ENCODE data around the gene KRTAP5-6.

Gene KRTAP5-6

GRCh38 chr11:1699771-1700170, 2.8 kb downstream of the KRTAP5-6 start:
- Mint-ChIP-seq H3K9me3 (peaks cover 17% of the 10 kb centered on the region), H3K27ac (no peak overlapping the region), H3K36me3 (ENCODE audit: low read depth) (no peaks in the 10 kb centered on the region), H3K4me1 (ENCODE audit: low read depth) (peaks cover 4% of the 10 kb centered on the region), H3K4me3 (no peak overlapping the region), H3K27me3 (ENCODE audit: low read depth) (peaks cover 10% of the 10 kb centered on the region)

DNA sequence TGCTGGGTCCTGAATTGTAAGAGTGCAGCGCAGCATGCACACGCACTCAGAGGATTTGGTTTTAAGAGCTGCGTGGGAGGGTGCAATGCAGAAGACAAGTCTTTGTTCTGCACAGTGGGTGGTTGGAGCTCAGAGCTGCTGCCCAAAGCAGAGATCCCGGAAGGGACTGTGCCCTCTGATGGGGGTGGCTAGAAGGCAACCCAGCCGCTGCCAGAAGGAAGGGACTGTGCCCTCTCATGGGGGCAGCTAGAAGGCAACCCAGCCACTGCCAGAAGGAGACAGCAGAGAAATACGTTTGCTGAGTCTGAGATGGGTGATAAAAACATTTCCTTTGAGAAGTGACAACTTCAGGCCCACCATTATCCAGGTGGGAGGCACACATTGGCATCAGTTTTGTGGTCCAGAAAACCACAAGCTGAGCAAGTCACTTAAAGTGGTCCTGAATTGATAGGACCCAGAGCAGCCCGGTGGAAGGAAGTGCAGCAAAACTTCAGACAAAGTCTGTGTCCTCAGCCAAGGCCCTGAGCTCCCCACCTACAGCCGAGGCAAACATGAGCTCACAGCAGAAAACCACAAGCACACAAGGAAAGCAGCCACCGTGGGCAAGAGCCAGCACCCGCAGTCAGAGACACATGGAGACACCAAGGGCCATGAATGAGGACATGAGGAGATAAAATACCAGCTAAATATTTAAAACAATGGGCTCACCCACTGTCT, 4.3 kb downstream of the KRTAP5-6 start:
- Mint-ChIP-seq H3K4me3 (no peak overlapping the region), H3K27me3 (ENCODE audit: low read depth) (peaks cover 4% of the 10 kb centered on the region), H3K4me1 (ENCODE audit: low read depth) (peaks cover 4% of the 10 kb centered on the region), H3K27ac (no peak overlapping the region), H3K9me3 (peaks cover 17% of the 10 kb centered on the region), H3K36me3 (ENCODE audit: low read depth) (no peaks in the 10 kb centered on the region)

DNA sequence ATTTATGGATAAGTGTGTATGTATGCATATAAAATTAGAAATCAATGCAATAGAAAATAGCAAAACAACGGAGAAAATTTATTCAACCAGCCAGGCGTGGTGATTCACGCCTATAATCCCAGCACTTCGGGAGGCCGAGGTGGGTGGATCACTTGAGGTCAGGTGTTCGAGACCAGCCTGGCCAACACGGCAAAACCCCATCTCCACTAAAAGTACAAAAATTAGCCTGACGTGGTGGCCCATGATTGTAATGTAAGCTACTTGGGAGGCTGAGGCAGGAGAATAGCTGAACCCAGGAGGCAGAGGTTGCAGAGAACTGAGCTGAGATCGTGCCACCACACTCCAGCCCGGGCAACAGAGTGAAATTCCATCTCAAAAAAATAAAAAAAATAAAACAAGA, 5.5 kb downstream of the KRTAP5-6 start:
- no peak overlapping the region for H3K4me3 Mint-ChIP-seq
- H3K4me1 Mint-ChIP-seq (ENCODE audit: low read depth): peaks cover 4% of the 10 kb centered on the region
- peaks cover 17% of the 10 kb centered on the region for H3K9me3 Mint-ChIP-seq
- no peak overlapping the region for H3K27ac Mint-ChIP-seq
- H3K27me3 Mint-ChIP-seq (ENCODE audit: low read depth): no peaks in the 10 kb centered on the region
- H3K36me3 Mint-ChIP-seq (ENCODE audit: low read depth): no peaks in the 10 kb centered on the region

- Mint-ChIP-seq H3K4me3 (no peak overlapping the region), H3K27me3 (ENCODE audit: low read depth) (no peaks in the 10 kb centered on the region), H3K27ac (no peak overlapping the region), H3K4me1 (ENCODE audit: low read depth) (peaks cover 4% of the 10 kb centered on the region), H3K9me3 (peaks cover 16% of the 10 kb centered on the region), H3K36me3 (ENCODE audit: low read depth) (no peaks in the 10 kb centered on the region)
Measured at GRCh38 chr11:1703146-1703545, 6.2 kb downstream of the KRTAP5-6 start.

GRCh38 chr11:1705126-1706052, 8.4 kb downstream of the KRTAP5-6 start:
- Mint-ChIP-seq H3K4me3 (no peak overlapping the region), H3K36me3 (ENCODE audit: low read depth) (no peaks in the 10 kb centered on the region), H3K9me3 (peaks cover 13% of the 10 kb centered on the region), H3K4me1 (ENCODE audit: low read depth) (peaks cover 3% of the 10 kb centered on the region), H3K27ac (no peak overlapping the region), H3K27me3 (ENCODE audit: low read depth) (peaks cover 6% of the 10 kb centered on the region)

DNA sequence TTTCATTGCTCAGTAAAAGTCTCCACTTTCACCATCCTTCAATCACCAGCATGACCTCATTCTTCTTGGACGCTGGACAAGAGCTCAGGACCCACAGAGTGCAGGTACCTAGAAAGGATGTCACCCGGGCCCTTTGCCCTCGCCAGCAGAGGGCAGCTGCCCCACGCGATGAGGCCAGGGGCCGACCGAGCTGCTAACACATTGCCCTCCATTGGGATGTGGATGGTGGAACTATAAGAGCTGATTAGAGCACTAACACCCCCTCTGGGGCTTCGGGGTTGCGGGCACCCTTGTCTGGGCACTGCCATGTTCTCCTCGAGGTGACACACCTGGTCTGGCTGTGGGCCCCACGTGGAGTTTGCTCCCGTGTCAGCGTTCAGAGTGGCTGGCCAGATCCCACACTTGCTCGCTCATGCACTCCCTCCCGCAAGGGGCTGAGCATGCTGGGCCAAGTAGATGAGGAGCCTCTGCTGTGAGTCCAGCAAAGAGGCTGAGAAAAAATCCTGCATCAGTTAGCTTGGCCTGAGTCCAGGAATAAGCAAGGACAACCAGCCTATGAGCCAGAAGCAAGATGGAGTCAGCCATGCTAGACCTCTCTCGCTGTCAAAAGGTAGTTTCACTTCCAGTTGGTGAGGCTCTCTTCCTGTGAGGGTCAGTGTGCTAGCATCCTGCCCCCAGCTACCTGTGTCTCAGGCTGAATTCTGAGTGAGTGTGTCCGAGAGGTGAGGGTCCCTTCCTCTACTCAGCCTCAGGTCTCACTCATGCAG, 9.8 kb downstream of the KRTAP5-6 start:
- Mint-ChIP-seq H3K27ac (no peak overlapping the region), H3K36me3 (ENCODE audit: low read depth) (no peaks in the 10 kb centered on the region)

DNA sequence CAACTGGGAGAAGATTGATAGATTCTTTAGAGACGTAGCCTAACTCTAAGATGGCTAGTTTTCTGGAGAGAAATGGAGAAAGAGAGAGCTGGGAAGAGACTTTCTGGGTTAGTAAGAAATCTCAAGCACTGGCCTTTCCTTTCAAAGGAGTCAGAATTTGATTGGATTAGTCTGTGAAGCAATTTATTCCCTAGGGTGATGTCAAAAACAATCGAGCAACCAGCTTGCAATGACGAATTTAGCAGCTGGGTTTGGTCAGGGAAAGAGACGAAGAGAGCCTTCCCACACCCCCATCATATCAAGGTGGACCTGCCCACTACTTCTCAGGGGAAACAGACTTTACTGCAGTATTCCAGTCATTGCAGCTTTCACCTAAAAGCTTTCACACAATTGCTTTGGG, 10.8 kb downstream of the KRTAP5-6 start:
- H3K9me3 Mint-ChIP-seq: no peaks in the 10 kb centered on the region
- H3K4me3 Mint-ChIP-seq: no peak overlapping the region
- peaks cover 17% of the 10 kb centered on the region for H3K27me3 Mint-ChIP-seq (ENCODE audit: low read depth)

More for the DNA sequence above, 9.8 kb downstream of the KRTAP5-6 start:
- no peaks in the 10 kb centered on the region for H3K4me1 Mint-ChIP-seq (ENCODE audit: low read depth)
- peaks cover 5% of the 10 kb centered on the region for H3K9me3 Mint-ChIP-seq
- no peak overlapping the region for H3K4me3 Mint-ChIP-seq
- H3K27me3 Mint-ChIP-seq (ENCODE audit: low read depth): peaks cover 15% of the 10 kb centered on the region

GRCh38 chr11:1708716-1709115, 11.7 kb downstream of the KRTAP5-6 start:
- no peaks in the 10 kb centered on the region for H3K9me3 Mint-ChIP-seq
- peaks cover 21% of the 10 kb centered on the region for H3K27me3 Mint-ChIP-seq (ENCODE audit: low read depth)
- H3K4me3 Mint-ChIP-seq: no peak overlapping the region
- no peaks in the 10 kb centered on the region for H3K36me3 Mint-ChIP-seq (ENCODE audit: low read depth)
- no peak overlapping the region for H3K27ac Mint-ChIP-seq
- no peaks in the 10 kb centered on the region for H3K4me1 Mint-ChIP-seq (ENCODE audit: low read depth)

More for the DNA sequence above, 10.8 kb downstream of the KRTAP5-6 start:
- H3K27ac Mint-ChIP-seq: no peak overlapping the region
- no peaks in the 10 kb centered on the region for H3K4me1 Mint-ChIP-seq (ENCODE audit: low read depth)
- no peaks in the 10 kb centered on the region for H3K36me3 Mint-ChIP-seq (ENCODE audit: low read depth)

- H3K36me3 Mint-ChIP-seq (ENCODE audit: low read depth): no peaks in the 10 kb centered on the region
- no peaks in the 10 kb centered on the region for H3K9me3 Mint-ChIP-seq
- no peak overlapping the region for H3K4me3 Mint-ChIP-seq
- peaks cover 18% of the 10 kb centered on the region for H3K27me3 Mint-ChIP-seq (ENCODE audit: low read depth)
- H3K4me1 Mint-ChIP-seq (ENCODE audit: low read depth): no peaks in the 10 kb centered on the region
- no peak overlapping the region for H3K27ac Mint-ChIP-seq
Measured at GRCh38 chr11:1714908-1715885, 18.2 kb downstream of the KRTAP5-6 start.

- no peak overlapping the region for H3K4me3 Mint-ChIP-seq
Measured at GRCh38 chr11:1717745-1718144, 20.8 kb downstream of the KRTAP5-6 start.

DNA sequence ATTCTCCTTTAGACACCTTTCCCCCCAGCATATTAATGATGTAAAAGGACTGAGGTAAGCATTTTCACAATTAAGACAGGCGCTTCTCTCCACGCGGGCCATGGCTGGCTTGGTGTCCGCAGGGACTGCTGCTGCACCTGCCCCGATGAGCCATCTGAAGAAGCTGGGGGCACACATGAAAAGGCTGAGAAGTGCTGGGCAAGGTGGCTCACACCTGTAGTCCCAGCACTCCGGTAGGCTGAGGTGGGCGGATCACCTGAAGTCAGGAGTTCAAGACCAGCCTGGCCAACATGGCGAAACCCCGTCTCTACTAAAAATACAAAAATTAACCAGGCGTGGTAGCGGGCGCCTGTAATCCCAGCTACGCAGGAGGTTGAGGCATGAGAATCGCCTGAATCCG, 21.3 kb downstream of the KRTAP5-6 start:
- Mint-ChIP-seq H3K27ac (no peak overlapping the region), H3K4me3 (no peak overlapping the region), H3K4me1 (ENCODE audit: low read depth) (no peaks in the 10 kb centered on the region), H3K36me3 (ENCODE audit: low read depth) (no peaks in the 10 kb centered on the region), H3K9me3 (no peaks in the 10 kb centered on the region), H3K27me3 (ENCODE audit: low read depth) (peaks cover 8% of the 10 kb centered on the region)

More at GRCh38 chr11:1717745-1718144, 20.8 kb downstream of the KRTAP5-6 start:
- H3K27ac Mint-ChIP-seq: no peak overlapping the region
- H3K27me3 Mint-ChIP-seq (ENCODE audit: low read depth): peaks cover 11% of the 10 kb centered on the region
- no peaks in the 10 kb centered on the region for H3K36me3 Mint-ChIP-seq (ENCODE audit: low read depth)
- no peaks in the 10 kb centered on the region for H3K4me1 Mint-ChIP-seq (ENCODE audit: low read depth)
- H3K9me3 Mint-ChIP-seq: no peaks in the 10 kb centered on the region

DNA sequence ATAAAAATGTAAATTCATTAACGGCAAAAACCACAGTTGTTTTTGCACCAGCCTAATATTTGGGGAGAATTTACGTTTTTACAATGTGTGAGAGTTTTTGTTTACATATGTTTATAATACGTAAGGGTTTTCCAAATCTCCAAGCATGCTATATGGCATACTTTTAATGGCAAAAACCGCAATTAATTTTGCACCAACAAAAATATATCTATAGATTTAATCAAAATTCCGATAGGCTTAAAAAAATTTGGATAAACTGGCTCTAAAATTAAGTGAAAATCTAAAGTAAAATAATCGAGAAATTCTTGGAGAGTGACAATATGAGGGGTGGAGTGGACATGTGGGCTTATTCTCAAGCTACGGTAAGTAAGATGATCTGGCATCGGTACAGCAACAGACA, 22.8 kb downstream of the KRTAP5-6 start:
- no peaks in the 10 kb centered on the region for H3K9me3 Mint-ChIP-seq
- H3K4me1 Mint-ChIP-seq (ENCODE audit: low read depth): no peaks in the 10 kb centered on the region
- H3K36me3 Mint-ChIP-seq (ENCODE audit: low read depth): no peaks in the 10 kb centered on the region
- peaks cover 9% of the 10 kb centered on the region for H3K27me3 Mint-ChIP-seq (ENCODE audit: low read depth)
- H3K27ac Mint-ChIP-seq: no peak overlapping the region
- H3K4me3 Mint-ChIP-seq: no peak overlapping the region

- peaks cover 41% of the 10 kb centered on the region for H3K27me3 Mint-ChIP-seq (ENCODE audit: low read depth)
- no peak overlapping the region for H3K4me3 Mint-ChIP-seq
- peaks cover 6% of the 10 kb centered on the region for H3K4me1 Mint-ChIP-seq (ENCODE audit: low read depth)
- H3K9me3 Mint-ChIP-seq: peaks cover 10% of the 10 kb centered on the region
- no peak overlapping the region for H3K27ac Mint-ChIP-seq
- H3K36me3 Mint-ChIP-seq (ENCODE audit: low read depth): no peaks in the 10 kb centered on the region
Measured at GRCh38 chr11:1727096-1727690, 30.2 kb downstream of the KRTAP5-6 start.

Data from T-helper 1 cell treated with Interleukin-12 subunit alpha and Interleukin-12 subunit beta and Interleukin-4 antibody, amounts not matched to agents 30 μg/mL and 1 μg/mL, for 36 hours (primary cell).